ENCODE measurements around the gene COL11A1.

The COL11A1 gene

DNA sequence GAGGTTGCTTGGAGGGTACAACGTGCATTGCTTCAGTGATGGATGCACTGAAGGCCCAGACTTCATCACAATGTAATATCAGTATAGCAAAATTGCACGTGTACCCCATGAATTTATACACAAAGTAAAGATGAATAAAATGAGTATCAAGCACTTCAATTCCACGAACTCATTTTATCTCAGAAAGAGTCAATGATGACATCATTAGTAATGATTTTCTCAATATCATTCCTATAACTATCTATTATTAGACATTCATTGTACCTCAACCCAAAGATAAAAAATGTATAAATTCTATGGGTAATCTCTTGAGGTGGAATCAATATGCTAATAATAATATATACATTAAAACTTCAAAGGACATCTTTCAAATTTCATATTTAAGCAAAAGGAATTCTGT lies 208.4 kb downstream of the COL11A1 start:
- DNase-seq (ENCODE audit: low read depth) = no peak

DNA sequence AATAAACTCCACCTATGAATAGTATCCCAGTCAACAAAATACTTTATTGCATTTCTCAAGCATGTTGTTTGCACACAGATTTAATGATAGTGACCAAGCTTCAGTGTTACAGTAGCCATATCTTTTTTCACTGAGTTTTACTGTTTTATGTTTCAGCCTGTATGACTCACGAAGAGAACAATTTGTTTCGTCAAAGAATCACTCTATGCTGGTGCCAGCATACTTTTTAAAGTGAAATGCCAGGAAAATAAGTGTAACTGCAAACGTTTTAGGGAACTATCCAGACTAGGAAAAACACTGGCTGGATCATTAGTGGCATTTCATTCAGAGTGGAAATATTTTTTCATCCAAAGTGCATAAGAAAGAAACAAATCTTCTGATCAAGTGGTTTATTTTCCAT lies 210.8 kb downstream of the COL11A1 start:
- peak; percentile 51 for DNase-seq (ENCODE audit: low read depth)

DNA sequence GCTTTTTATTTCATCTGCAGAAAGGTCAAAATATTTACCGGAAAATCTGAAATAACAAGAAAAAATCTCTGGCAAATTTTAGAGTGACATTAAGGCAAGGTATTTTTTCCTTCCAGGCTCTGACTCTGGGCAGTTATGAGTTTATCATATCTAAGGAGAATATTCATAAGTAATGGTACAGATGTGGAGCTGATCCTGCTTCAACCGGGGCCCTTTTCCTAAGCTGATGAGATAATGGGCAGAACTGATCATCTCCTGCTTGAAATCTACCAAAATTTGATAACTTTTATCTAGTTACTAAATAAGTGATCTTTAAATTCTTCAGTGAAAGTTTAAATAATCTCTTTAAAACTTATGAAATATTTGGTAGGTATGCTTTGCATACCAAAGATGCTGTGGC lies 211.6 kb downstream of the COL11A1 start:
- no peak for DNase-seq (ENCODE audit: low read depth)

DNA sequence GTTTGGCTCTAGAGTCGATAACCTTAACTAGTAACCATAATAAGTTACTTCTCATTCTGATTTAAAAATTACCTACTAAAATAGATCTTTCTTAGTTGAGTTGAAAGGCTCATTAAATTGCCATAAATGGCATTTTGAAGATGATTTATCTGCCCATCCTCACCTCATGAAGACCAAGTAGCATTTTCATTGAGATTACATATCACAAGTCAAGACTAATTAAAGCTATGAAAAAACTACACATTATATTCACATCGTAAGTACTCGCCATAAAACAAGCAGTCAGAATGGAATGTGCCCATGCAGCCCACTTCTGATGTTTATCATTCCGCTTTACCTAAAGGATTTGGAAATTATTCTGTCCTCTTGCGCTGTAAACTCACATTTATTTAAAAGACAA lies 212.0 kb downstream of the COL11A1 start:
- DNase-seq (ENCODE audit: low read depth) = no peak

DNA sequence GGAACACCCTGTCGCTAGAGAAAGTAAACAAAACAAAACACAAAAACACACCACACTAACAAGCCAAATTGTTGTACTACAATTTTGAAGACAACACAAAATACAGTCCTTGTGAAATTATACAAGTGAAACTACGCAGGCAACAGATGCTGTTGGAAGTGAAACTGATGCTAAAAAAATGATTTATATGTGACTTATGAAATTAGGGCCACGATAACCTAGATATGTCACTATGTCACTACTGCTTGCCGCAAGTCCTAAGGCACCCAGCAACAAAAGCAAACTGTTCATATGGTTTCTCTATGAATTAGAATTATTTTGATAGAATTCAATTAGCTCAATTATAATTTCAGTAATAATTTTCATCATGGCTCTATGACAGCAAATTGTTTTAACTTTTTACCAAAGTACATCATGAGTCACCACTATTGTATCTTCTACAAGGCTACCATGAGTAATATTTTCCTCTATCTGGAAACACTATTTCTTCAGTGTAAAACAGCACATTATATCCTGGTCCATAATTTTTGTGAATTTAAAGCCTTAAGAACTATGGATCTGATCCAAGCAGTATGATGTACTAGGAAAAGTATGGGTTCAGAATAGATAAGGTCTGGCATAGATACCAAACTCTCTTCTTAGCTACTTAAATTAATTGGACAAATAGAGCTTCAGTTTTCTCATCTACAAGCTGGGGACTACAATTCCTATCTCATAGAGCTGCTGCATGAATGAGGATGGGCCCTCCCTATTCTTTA lies 216.3 kb downstream of the COL11A1 start:
- DNase-seq (ENCODE audit: low read depth) = peak; percentile 59

DNA sequence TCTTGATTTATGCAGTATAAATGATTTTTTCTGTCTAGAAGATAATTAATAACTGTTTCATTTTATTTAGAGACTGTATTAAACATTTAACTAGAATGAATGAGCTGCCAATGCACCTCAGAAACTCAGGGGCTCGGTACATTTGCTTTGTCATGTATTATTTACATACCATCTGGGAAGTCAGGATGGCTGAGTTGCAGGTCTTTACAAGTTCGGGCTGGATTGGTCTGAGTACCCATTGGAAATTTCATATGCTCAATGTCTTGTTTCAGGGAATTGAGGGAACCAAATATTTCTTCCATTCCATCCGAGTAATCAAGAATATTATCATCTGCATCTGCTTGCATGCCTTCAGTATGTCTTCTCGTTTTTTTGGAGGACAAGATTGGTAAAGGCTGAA lies 221.7 kb downstream of the COL11A1 start:
- DNase-seq (ENCODE audit: low read depth) = no peak

DNA sequence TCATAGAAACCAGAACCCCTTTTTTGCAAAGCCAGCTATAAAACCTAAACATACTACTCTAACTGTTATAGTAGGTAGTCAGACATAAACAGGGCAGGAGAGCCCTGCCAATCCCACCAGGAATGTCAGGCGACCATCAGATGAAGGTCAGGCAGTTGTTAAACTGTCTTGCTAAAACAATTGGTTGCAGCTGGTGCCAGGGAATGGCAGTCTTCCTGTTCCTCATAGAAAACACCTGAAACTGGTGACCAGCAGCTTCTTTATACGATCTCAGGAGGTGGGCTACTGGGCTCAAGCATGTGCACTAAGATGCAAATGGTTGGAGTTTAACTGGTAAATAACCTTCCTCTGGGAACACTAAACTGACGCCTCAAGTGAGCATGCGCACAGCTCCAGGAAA lies 224.1 kb downstream of the COL11A1 start:
- DNase-seq (ENCODE audit: low read depth) = no peak

DNA sequence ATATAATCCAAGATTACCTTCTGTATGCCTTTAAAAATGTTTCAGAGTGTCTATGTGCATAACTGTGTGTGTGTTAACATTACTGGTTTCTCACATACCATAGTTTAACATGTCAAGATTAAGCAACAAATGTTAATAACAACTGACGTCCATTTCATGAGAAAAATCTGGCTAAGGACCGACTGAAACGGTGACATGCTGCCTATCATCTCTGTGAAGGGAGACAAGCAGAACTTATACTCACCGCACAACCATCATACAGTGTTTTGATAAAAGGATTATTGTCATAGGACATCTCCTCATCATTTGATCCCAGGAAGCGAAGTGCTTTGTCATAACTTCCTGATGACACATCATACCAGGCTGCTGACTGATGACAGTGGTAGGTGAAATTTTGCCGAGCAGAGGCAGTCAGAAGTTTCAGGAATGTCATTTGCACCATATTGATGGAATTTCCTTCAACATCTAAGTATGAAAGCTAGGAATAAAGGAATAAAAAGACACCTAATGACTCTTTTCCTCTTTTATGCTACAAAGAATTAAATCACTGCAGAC lies 228.8 kb downstream of the COL11A1 start:
- no peak for DNase-seq (ENCODE audit: low read depth)

DNA sequence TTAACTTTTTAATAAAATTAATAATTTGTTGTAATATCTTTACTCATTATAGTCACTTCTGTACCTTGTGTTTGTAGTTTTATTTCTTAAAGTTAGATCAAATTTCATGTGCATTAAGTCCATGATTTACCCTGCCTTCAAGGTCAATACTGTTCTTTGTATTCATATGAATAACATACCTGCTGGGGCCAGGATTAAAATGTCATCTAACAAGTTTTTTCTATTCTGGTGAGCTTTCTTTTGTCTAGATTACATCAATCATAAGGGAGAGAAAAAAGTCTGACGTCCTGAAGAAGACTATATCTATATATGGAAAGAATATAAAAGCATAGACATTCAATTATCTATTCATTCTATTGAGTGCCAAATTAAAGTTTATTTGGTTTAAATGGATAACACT lies 232.6 kb downstream of the COL11A1 start:
- DNase-seq (ENCODE audit: low read depth) = no peak

DNA sequence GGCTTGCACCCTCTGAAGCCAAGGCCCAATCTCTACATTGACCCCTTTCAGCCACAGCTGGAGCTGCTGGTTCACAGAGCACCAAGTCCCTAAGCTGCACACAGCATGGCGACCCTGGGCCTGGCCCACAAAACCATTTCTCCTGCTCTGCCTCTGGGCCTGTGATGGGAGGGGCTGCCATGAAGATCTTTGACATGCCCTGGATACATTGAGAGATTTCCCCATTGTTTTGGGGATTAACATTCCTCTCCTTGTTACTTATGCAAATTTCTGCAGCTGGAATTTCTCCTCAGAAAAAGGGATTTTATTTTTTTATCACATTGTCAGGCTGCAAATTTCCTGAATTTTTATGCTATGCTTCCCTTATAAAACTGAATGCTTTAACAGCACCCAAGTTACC lies 235.8 kb downstream of the COL11A1 start:
- no peak for DNase-seq (ENCODE audit: low read depth)

DNA sequence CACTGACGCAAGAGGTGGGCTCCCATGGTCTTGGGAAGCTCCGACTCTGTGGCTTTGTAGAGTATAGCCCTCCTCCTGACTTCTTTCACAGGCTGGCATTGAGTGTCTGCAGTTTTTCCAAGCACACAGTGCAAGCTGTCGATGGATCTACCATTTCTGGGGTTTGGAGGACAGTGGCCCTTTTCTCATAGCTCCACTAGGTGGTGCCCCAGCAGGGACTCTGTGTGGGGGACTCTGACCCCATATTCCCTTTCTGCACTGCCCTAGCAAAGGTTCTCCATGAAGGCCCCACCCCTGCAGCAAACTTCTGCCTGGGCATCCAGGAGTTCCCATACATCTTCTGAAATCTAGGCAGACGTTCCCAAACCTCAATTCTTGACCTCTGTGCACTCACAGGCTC lies 236.2 kb downstream of the COL11A1 start:
- DNase-seq (ENCODE audit: low read depth) = no peak

DNA sequence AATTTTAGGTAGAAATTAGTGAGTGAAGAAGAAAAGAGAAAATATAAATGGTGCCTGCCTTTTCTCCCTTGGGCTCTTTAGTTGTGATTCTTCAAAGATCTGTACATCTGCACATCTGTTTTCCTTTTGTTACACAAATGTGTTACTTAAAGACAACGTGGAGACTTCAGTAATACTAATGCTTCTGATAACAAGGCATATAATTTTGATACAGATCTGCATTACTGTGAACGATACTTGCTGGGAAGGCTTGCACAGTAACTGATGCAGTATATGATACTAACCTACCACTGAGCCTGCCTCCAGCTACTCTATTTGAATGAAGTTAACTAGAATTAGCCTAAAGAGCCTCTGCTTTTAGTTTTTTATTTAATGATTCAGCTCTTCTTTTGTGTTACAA lies 244.6 kb downstream of the COL11A1 start:
- DNase-seq (ENCODE audit: low read depth) = no peak

DNA sequence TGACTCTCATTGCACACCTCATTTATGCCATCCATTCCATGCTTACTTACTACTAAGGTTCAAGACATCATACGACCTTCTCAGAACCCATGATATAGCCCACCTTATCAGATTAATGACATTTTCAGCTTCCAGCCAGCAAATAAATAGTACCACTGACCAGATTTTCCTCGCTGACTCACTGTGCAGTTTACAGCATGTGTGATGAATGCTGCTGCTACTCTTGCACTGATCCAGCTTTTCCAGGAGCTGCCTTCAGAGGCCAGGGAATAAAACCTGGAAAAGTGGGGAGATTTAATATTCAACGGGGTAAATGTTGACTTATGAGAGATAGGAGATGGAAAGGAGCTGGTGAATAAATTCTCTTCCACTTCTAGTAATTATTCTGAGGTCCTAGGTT lies 247.1 kb downstream of the COL11A1 start:
- no peak for DNase-seq (ENCODE audit: low read depth)

DNA sequence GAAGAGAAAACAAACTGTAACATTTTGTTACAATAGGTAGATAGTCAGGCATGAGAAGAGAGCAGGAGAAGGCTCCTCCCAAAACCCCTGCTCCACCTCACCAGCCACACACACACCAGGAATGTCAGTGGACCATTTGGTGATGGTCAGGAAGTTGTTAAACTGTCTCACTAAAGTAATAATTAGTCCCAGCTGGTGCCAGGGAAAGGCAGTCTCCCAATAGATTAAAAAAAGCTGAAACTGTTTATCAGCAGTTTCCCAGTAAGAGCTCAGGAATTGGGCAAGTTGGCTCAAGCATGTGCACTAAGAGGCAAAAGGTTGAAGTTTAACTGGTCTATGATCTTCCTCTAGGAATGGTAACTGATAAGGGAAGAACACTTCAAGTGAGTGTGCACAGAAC lies 249.6 kb downstream of the COL11A1 start:
- peak; percentile 6 for DNase-seq (ENCODE audit: low read depth)

DNA sequence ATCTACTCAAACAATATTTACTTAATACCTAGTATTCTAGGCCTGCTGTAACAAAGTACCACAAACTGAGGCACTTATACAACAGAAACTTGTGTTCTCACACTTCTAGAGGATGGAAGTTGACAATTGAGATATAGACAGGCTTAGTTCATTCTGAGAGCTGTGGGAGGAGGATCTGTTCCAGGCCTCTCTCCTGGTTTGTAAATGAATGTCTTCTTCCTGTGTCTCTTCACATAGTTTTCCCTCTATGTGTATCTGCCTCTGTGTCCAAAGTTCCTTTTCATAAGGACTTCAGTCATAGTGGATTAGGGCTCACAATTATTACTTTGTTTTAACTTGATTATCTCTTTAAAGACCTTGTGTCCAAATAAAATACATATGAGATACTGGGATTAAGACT lies 251.1 kb downstream of the COL11A1 start:
- no peak for DNase-seq (ENCODE audit: low read depth)

DNA sequence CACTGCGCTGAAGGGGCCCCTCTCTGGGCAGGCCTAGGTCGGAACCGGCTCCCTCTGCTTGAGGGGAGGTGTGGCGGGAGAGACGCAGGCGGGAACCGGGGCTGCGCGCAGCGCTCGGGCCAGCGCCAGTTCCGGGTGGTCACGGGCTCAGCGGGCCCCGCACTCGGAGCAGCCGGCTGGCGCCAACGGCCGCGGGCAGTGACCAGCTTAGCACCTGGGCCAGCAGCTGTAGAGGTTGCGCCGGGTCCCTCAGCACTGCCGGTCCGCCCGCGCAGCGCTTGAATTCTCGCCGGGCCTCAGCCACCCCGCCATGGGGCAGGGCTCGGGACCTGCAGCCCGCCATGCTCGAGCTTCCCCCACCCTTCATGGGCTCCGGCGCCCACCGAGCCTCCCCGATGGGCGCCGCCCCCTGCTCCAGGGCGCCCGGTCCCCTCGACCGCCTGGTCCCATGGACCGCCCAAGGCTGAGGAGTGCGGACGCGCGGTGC lies 254.6 kb downstream of the COL11A1 start:
- no peak for DNase-seq (ENCODE audit: low read depth)

DNA sequence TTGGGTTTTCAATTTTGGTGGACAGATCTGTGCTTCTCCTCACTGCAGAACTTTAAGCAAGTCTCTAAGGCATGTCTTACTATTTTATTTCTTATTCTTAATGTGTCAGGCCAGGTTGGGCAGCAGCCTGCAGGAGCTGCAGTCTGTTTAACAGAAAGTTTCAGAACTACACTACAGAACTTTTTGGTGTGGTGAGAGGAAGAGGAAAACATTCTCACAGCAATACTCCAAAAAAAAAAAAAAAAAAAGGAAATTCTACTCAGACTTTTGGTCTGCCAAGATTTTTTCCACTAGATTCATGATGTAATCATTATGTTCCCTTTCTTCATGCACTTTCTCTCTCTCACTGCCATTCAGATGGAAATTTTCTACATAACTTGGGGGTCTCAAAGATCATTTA lies 255.2 kb downstream of the COL11A1 start:
- no peak for DNase-seq (ENCODE audit: low read depth)

DNA sequence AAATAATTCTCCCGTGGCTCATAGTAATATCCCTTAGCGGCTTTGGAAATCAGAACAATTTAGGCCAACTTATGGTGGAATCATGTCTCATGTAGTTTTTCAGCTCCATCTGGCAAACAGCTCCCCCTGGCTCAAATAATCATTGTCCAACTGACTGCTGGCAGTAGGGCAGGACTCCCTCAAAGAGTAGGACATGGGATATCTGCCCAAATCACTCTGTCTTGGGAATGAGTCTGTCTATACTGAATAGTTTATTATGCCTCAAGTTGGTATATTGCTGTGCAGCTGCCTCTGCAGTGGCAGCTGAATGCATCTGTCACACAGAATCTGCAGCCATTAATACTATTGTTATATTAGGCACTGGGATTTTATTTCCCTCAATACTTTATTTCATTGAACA lies 255.7 kb downstream of the COL11A1 start:
- DNase-seq (ENCODE audit: low read depth) = peak; percentile 37

DNA sequence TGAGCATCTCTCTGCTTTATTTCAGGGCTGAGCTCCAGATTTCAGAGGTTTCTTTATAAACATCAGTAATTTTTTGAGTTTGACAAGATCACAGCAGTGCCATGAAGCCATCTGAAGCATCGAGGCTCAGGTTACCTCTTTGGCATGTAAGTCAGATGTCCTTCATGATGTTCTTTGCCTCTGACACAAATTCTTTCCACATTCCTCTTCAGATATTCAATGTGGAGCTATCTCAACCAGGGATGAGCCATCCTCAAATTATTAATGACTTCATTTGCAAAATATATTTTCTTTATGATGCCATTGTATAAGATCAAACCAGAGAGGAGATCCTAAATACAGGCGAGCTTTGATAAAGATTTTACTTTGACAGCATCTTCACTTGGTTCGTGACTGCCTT lies 256.7 kb downstream of the COL11A1 start:
- DNase-seq (ENCODE audit: low read depth) = no peak

DNA sequence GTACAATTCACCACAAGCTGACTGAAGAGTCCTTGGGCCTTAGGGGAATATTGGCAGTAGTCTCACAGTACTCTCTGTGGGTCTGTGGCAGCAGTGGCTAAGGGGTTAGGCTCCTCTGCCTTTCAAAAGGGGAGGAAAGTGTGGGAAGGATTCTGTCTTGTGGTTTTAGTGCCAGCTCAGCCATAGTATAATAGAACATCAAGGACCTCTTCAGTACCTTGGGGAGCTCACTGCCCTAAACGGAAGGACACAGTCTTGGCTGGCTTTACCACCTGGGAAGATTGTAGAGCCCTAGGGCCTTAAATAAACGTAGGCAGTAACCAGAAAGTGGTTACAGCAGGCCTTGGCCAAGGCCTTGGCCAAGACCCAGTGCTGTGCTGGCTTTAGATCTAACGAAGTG lies 265.7 kb downstream of the COL11A1 start:
- DNase-seq (ENCODE audit: low read depth) = no peak

DNA sequence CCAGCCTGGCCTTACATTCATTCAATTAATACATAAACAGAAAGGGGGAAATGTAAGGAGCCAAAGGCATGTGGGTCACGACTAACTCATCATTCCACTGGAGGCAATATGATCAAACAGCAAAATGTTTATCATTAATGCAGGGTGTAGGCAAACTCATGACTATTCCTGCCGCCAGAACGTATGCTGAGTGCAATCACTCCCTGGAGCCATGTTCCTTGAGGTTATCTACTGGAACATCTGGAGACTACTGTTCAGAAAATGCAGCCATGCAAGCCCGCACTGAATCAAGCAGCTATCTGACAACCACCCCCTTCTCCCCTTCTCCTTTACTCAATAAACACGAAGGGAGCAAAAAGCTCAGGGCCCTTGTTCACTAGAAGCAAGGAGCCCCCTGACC lies 267.6 kb downstream of the COL11A1 start:
- DNase-seq (ENCODE audit: low read depth) = no peak

DNA sequence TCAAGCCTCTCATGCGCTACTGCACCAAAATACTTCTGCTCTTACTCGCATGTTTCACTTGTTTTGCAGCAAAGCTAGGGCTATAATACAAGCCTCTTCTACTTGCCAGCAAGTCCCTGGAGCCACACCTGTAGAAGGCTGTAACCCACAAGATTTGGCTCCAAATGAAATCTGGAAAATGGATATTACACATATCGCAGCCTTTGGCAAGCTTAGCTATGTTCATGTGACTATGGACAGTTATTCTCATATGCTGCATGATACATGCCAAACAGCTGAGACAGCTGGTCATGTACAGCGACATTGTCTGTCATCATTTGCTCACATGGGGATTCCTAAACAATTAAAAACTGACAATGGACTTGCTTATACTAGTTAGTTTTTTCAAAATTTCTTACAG lies 270.3 kb downstream of the COL11A1 start:
- no peak for DNase-seq (ENCODE audit: low read depth)

DNA sequence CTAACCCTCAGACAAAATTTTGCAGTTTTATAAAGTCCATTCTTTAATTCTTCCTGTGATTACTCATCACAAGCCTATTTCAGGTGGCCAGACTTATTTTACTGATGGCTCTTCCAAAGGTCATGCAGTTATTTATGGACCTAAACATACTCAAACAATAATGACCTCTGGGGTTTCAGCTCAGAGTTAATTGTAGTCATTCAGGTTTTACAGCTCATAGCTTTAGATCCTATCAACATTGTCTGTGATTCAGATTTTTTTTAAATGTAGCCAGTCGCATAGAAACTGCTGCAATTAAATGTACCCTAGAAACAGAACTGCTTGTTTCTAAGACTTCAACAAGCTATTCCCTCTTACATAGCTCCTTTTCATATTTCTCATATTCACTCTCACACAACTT lies 270.8 kb downstream of the COL11A1 start:
- DNase-seq (ENCODE audit: low read depth) = no peak

DNA sequence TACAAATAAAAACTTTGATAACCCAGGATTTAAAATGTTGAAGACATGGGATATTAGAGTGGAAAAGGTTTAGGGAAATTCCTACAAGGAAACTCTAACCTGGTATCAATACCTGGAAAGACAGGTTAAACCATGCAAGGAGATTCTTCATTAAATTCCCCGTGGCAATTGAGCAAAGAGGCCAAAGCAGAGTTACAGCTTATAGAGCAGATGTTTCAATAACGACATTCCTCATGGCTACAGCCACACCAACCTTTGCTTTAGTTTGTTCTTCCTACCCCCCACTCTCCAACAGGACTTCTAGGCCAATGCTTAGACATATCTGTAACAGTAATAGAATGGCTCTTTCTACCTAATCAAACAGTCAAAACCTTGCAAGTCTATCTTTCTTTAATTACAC lies 271.3 kb downstream of the COL11A1 start:
- no peak for DNase-seq (ENCODE audit: low read depth)

Measured in fibroblast of the conjunctiva (primary cell).